ENCODE data around the gene SHCBP1L.

SHCBP1L gene

GRCh38 chr1:182890927-182891610, 61.9 kb downstream of the SHCBP1L start:
- DNase-seq (ENCODE audit: low spot score), result peak; percentile 24

- peak; percentile 22 for DNase-seq (ENCODE audit: low spot score)
These were observed 63.0 kb downstream of the SHCBP1L start for GRCh38 chr1:182889997-182890396.

DNA sequence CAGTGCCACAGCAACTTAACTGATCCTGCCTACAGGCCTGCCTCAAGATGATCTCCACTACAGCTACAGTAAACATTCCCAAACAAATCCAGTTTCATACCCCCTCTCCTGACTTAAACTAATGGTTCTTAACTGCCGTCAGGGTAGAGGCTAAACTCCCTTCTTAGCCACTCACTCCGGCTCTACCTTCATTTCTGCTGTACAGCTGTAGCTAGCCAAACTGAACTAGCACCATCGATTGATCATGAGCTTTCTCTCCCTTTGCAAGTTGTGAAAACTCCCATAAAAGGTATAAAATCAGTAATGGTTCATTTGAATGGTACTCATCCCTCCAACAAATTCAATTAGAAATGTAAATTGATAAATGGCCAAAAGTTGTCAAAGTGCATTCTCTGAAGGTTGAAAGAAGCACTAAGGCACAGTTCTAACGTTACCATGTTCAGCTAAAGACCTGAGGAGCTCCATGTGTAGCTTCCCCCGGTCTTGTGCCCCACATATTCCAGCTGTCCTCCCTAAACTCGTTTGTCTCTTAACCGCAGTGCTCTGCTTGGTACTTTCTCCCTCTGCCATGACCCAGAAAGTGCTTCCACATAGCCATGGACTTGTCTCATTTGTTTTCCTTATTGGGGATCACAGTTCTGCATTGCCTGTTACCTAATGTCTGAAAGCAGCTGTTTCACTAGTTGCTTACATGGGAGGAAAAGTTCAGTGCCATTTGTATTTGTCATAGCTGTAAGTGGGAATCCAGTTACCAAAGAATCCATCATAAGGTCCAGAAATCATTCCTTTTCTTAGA, 64.0 kb downstream of the SHCBP1L start:
- no peak for DNase-seq (ENCODE audit: low spot score)

GRCh38 chr1:182886985-182887384, 66.0 kb downstream of the SHCBP1L start:
- DNase-seq (ENCODE audit: low spot score), result no peak

- no peak for DNase-seq (ENCODE audit: low spot score)
These were observed 67.4 kb downstream of the SHCBP1L start for GRCh38 chr1:182885591-182885990.

DNA sequence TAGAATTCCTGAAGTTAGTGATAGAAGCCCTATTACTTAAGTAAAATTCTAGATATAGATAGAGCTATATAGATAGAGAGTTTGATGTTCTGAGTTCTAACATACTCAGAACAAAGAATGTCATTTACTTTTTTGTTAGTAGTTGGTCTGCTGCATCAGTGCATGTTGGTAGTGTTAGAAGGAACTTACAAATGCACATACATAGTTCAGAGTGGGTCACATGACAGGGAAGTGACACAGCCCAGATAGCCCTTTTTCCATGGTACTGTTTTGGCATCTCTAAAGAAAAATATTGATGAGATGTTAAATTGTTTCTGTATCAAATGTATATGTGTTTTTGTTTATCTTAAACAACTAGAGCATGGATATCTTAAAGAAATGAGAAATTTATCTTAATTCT, 68.1 kb downstream of the SHCBP1L start:
- DNase-seq (ENCODE audit: low spot score), result no peak

- no peak for DNase-seq (ENCODE audit: low spot score)
These were observed 75.1 kb downstream of the SHCBP1L start for GRCh38 chr1:182877842-182878241.

DNA sequence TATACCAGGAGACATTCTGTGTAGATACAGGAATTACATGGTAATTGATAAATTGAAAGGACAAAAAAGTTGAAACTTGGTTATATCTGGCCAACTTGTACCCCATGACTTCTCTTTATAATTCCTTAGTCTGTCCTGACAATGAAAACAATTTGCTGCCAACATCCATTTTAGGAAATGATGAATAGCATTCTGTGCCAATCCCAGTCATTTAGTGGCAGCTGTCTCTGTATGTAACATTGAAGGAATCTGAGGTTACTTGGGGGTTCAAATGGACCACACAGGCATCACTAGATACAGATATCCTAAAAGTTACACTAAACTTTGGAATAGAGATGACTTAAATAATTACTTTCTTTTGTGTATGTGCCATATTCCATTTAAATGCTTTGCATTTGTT, 75.6 kb downstream of the SHCBP1L start:
- no peak for DNase-seq (ENCODE audit: low spot score)

DNA sequence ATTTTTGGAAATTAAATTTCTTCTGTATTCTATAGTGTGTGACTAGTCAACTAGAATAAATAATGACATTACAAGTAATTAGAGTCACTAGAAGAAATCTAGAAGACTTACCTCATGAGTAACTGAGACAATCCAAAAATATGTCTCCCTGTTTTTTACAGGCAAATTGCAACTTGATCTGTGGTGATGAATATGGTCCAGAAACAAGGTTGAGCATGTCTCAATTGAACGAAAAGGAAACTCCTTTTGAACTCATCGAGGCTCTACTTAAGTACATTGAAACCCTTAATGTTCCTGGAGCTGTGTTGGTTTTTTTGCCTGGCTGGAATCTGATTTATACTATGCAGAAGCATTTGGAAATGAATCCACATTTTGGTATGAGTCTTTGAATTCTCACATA, 77.1 kb downstream of the SHCBP1L start:
- DNase-seq (ENCODE audit: low spot score), result no peak

- no peak for DNase-seq (ENCODE audit: low spot score)
These were observed 80.1 kb downstream of the SHCBP1L start for GRCh38 chr1:182872881-182873280.

- DNase-seq (ENCODE audit: low spot score), result no peak
These were observed 83.7 kb downstream of the SHCBP1L start for GRCh38 chr1:182869241-182869666.

DNA sequence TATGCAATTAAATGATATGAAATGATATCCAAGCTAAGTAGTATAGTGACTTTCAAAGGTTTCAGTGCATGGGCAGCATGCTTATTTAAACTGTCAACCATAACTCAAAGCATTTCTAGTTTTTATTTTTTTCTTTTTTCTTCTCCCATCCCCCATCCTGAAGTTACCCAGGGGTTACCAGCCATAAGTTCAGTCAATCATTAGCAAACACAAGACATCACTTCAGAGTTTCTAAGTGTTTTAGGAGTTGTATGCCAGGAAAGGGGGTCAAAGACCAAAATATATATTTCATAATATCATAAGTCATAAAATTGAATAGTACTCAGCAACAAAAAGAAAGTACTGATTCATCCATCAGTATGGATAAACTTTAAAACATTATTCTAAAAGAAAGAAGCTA, 85.1 kb downstream of the SHCBP1L start:
- DNase-seq (ENCODE audit: low spot score), result no peak

DNA sequence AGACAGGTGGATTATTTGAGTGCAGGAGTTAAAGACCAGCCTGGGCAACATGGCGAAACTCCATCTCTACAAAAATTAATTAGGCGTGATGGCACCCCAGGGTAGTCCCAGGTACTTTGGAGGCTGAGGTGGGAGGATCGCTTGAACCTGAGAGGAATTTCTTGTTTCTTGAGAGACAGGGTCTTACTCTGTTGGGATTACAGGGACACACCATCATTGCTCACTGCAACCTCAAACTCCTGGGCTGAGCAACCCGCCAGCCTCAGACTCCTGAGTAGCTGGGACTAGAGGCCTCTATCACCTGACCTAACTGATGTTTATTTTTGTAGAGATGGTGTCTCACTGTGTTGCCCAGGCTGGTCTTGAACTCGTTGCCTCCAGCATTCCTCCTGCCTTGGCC, 89.0 kb downstream of the SHCBP1L start:
- DNase-seq (ENCODE audit: low spot score), result no peak

DNA sequence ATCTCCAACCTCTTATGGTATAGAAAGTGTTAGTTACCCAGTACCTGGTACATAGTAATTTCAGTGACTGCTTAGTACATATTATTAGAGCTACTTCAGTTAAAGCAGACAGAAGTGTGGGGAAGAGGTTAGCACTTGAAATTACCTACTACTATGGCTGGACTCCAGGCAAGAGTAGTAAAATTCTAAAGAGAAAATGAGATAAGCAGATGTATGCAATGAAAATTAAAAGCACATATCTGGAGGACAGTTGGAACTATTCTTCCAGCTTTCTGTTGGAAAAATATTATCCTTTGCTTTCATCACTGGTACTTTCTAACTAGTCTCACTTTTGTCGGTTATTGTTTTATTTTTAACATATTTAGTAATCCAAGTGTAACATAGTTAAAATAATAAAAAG, 90.1 kb downstream of the SHCBP1L start:
- DNase-seq (ENCODE audit: low spot score), result no peak

GRCh38 chr1:182861994-182862393, 91.0 kb downstream of the SHCBP1L start:
- DNase-seq (ENCODE audit: low spot score), result no peak

- DNase-seq (ENCODE audit: low spot score), result no peak
These were observed 92.3 kb downstream of the SHCBP1L start for GRCh38 chr1:182860658-182861057.

- DNase-seq (ENCODE audit: low spot score), result no peak
These were observed 95.8 kb downstream of the SHCBP1L start for GRCh38 chr1:182857212-182857611.

DNA sequence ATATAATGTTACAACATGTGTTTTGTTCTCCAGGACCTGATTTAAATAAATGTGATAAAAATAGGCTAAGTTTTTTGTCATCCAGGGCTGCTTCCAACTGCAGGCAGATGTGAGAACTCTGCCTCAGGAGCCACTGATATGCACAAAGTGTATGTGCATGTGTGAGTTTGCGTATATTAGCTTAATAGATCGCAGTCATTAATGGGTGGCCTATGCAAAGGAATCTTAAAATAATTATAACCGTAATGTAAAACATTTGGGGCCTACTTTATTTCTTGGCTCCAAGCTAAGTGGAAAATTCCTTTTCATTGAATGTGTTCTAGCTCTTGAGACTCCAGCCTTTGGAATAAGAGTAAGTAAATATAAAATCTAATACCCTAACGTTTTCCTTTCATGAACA, 97.1 kb downstream of the SHCBP1L start:
- DNase-seq (ENCODE audit: low spot score), result no peak

DNA sequence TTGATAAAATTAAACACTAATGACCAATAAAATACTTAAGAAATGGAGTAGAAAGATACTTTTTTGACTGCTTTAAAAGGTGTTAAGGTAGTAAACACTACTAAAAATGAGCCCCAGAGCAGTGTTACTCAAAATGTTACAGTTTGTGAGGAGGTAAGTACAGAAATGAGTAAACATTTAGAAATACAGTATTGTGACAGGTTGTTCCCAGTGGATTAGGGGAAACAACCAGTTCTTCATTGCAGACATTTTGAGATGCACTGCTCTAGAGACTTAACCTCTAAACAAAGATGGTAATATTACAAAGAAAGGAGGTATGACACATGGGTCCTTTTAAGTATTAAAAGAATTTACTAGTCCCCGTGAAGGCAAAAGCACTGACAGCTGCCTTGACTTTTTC, 101.1 kb downstream of the SHCBP1L start:
- no peak for DNase-seq (ENCODE audit: low spot score)

DNA sequence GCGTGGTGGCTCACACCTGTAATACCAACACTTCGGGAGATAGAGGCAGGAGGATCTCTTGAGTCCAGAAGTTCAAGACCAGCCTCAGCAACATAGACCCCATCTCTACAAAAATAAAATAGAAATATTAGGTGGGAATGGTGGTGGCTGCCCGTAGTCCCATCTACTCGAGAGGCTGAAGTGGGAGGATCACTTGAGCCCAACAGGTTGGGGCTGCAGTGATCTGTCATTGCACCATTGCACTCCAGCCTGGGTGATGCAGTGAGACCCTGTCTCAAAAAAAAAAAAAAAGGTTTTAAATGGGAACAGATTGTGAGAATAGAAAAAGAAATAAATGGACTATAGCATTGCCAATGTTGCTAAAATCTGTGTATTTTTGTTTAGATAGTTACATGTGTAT, 102.6 kb downstream of the SHCBP1L start:
- no peak for DNase-seq (ENCODE audit: low spot score)

Data from D341Med (cell line).